Activated gamma-delta T cell treated with Interleukin-2 at 50 U/mL for 16 hours (primary cell): ENCODE measurements around the gene RASGRP1.
A peak's percentile ranks its signal among the peaks of the same experiment; 100 is the strongest.
"Not testable (repeated sequence)": the region's sequence is repeated elsewhere in the genome, so short reads cannot be mapped to it uniquely, and the experiment has no call there.

Experiments
- DNase-seq: peaks from one replicate; pipeline ENCODE4 v3.0.0-alpha.2; 2020

The RASGRP1 gene

DNA sequence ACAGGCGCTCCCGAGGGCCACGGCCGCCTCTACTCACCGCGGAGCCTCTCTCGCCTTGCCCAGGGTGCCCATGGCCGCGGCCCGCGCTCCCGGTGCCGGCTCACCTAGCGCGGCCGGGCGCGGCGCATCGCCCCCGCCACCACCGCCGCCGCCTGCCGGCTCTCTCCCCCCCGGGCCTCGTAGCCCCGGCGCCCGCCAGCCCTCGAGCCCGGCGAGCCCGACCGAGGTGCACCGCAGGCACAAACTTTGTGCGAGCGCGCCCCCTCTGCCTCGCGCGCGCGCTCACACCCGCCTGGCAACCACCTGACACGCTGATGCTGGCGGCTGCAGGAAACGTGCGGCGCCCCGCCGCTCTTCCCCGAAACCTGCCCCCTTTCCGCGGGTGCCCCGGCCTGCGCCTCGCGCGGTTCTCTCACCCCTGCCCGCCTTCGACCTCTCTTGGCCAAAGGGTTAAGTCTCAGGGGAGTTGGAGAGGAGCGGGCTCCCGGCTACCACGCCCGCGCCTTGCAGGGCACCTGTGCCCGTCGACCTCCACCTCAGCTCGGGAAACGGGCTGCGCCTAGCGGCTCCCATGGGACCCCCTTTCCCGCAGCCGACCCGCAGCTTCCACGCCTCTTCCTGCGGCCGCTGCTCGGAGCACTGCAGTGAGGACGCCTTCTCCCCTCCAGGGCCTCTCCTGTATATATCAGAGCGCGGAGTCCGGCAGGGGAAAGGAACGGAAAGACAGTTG is at the start of gene RASGRP1:
RASGRP1 (minus strand) TSS at position 258 of the 730 bp plus-strand sequence; CDS start at position 72, 186 bp downstream.
- DNase-seq, result peak; percentile 87

DNA sequence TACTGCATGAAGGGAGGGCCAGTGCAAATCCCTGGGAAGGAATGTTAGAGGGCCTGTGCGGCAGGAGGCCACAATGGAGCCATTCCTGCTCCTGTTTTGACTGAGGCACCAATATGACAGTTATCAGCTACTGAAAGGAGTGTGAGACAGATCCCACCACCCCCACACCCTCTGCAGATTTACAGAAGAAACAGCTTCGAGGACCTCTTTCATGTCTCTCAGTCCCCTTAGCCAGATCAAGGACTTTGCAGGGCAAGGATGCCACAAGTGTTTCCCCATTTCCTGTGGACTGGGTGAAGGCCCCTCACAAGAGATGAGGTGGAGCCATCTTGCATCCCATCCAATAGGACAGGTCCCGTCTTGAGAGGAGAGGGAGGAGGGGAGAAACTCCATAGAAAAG is 48.5 kb upstream of the RASGRP1 start:
- DNase-seq, result no peak

DNA sequence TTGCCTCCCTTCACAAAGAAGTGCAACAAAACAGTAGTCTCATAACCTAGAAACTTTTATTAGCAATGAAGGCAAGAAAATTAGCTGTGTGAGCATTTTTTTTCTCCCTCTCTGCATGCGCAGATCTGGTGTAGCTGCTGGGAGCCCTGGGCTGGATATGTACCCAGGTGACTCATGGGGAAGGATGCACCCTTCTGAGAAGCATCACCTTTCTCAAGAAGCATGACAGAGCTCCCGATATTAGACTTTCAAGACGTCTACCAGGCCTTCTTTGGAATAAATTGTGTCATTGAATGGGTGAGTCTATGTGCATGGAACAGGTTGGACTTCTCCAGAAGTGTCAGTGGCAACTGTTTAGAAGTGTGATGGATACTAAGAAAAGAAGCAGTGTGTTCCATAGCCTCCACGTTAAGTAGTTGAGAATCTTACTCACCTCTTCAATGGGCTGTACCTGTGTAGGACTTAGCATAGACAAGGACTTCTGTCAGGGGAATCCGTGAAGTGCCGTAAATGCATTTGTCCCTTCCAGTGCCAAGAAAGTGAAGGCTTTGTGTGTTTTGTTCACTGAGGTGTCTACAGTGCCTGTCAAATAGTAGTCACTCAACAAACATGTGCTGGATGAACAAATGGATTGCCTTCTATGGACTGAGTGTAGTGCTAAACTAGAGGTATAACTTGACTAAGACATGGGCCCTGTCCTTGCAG is 47.7 kb upstream of the RASGRP1 start:
- no peak for DNase-seq

DNA sequence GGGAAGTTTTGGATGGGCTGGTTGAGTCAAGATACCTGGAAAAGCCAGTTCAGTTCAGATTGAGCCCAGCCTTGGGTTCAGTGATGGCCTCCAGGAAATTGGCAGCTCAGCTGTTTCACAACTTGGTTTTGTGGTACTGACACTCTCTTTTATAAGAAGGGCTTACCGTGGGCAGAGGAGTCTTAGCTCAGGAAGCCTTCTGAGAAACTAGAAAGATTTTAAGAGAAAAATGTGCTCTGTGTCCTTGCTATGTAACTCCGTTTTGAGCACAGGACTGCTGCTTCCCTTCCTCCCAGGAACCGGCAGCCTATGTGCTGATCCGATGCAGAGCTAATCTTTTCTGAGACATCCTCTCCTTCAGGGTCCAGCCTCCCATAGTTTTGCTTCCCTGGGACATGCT is 46.6 kb upstream of the RASGRP1 start:
- peak; percentile 26 for DNase-seq

DNA sequence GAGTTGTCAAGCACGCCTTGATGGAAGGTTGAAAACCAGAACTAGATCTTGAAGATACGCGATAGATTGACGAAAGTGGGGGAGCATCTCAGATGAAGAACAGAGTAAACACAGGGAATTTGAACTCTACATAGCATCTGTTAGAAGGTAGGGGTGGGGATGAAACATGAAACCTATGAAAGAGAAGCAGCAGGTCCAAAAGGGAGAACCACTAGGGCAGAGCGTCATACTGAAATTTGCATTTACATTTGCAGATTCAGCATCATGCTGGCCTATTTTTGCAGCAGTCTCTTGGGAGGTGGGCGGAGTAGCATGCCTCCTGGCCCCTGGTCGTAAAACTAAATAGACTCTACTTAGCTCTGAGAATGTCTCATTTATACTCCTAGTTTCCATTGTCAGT is 46.1 kb upstream of the RASGRP1 start:
- DNase-seq, result no peak

DNA sequence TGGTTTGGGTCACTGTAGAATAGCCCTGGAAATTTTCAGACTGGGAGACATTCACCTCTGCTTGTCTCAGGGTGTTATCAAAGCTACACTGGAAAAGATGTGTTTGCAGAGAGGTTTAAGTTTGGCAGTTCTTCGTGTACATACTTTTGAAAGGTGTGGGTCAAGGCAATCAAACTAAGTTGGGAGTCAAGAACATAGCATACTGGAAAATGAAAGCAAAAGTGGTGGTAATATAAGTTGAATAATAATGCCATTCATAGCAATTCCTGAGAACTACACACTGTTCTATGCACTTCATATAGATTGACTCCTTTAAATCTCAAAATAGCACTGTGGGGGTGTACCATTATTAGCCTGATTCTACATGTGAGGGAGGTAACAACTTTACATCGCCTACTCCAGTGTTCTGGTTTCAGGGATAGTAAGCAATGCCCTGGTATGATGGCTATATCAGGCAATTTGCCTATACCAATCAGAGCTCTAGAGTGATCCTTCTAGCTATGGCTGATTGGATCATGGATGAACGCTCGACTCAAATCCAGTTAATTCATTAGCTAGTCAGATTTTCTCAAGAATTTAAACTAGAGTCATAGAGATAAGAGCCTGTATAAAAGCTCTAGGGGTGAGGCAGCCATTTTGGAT is 44.6 kb upstream of the RASGRP1 start:
- DNase-seq, result no peak

DNA sequence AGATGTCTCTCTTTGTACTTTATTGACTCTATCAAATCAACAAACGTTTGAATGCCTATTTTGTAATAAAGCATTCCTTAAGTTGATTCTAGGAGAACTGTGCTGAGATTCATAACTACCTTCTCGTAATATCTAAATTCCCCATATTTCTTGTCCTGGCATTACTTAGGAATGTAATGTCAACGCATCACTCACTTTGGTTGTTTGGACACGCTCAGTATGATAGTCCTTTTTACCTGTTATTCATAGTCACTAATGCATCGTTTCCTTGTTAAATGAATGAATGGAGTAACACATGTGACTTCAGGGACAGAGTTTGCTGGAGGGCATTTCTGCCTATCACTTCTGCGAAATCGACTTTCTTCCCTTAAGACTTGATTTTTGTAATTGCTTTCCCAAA is 44.1 kb upstream of the RASGRP1 start:
- DNase-seq, result no peak

DNA sequence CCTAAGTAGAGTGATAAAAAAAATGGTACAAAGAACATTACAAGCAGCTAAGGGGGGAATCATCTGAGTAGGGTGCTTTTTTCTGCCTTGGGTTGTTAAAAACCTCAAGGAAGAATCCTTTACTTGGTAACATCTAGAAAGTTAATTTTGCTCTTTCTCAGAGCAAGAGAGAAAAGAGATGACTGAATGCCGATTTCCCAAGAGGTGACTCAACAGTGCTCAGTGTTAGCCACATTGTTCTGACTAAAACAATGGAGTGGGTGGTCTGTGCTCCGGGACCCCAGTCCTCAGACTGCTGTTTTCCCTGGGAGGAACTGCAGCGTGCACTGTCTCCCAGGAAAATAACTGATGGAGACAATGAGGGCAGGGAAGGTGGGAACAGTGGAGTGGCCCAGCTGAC is 41.1 kb upstream of the RASGRP1 start:
- no peak for DNase-seq

DNA sequence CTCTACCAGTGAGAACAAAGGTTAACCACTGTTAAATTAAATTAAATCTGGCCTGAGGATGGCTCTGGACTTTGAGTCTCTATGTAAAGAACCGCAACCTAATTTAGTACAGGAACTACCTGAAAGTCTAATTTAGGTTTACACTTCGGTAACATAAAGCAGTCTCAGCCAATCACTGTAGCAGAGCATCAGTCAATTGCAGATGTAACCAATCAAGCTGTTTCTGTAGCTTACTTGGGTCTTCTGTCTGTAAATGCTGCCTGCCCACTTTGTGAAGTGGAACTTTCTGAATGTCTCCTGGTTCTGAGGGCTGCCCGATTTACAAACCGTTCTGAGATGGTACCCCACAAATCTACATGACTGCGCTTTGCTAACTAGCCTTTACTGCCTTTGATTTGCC is 39.1 kb upstream of the RASGRP1 start:
- no peak for DNase-seq

DNA sequence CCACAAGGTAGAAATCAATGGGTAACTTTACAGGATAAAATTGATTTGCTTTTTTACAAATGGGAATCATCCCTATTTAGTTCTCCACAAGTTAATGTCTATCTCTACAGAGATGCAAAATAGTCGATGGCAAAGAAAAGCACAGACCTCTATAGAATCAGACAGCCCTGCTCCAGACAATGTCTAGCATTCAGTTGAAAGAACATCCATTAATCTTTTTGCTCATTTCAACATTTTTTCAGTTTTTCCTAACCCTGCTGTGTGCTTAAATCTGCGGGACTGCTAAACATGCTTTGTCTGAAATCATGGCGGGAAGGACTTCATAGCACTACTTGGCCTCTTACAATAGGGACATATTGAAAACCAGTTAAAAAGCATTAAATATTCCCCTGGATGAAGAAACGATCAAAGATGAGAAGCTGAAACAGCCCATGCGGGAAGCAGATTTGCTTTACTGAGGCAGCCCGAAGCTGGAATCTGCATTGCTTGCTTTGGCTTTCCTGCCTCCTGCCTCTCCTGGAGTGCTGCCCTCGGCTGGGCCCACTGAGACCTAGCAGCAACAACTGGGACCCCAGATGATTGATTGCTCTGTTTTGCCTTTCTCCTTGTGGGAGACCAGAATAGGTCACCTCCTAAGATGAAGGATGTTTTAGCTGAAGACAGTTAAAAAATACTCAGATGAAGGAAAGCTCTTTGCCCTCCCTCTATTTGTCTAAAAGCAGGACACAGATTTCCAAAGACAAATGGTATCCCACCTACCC is 38.5 kb upstream of the RASGRP1 start:
- no peak for DNase-seq

DNA sequence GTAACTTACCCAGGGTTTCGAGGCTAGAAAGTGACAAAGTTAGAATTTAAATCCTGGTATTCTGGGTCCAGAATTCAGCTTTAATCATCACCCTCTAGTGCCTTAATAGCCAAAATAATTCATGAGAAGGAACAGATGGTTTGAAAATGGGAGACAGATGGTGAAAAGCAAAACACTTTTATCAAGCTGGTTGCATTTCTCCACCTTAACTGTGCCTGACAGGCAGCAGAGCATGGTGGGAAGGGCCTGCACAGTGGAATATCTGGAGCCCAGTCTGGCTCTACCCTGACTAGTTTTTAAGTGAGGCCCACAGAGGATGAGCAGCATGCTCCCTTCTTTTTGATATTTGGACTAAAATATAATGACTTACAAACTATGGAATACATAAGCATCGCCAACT is 35.6 kb upstream of the RASGRP1 start:
- no peak for DNase-seq

DNA sequence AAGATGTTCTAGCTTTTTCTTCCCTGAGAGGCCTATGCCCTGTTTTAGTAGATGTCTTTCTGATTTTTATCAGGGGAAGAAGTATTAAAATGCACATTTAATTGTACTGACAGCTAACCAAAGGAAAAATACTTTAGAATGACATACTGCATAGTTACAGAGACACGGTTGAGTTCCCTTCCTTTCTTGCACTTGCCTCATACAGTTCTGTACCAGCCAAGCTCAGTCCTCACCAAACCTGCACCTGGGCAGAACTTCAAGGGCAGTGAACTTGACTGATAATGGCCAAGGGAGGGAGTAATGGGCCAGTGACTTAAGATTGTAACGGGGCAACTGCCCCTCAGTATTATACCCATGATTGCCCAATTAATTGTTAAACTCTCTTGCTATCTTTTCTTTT is 34.1 kb upstream of the RASGRP1 start:
- no peak for DNase-seq

DNA sequence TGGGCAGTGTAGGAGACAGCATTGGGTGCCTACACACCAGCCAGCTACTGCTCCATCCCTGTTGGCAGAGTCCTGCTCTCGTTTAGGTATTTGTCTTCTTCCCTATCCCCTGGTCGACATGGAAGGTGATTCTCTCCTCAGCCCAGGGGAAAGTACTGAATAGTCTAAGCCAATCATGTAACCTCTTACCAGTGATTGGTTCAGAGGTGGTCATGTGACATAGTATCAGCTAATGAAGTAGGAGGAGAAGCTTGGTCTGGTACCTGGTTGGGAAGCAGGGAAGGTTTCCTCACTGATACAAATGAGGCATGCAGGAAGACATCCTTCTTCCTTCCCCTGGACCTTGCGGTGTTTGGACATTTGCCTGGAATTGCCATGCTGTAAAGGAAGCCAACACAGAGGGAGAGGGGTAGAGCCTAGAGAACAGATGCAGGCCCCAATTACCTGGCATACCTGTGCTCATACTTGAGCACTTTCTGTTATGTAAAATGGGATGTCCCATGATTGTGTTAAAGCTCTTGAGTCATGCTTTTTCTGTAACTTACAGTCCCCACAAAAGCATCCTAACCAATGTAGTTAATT is 32.7 kb upstream of the RASGRP1 start:
- DNase-seq, result no peak

DNA sequence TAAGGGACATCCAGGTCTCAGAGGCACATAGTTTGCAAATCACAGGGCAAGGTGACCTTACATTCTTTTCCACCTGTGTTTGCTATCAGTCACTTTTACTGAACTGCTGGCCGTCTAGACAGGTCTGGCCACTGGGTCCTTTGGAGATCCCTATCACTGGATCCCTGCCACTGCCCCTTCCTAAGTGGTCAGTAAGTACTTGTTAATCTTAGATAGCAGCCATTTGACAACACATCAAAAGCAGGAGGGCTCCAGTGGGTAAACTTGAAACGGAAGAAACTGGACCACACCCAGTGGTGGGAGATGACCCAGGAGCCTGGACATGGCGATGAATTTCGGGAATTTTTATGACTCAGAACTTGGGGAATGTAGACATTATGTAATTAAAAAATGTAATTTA is 28.9 kb upstream of the RASGRP1 start:
- no peak for DNase-seq

DNA sequence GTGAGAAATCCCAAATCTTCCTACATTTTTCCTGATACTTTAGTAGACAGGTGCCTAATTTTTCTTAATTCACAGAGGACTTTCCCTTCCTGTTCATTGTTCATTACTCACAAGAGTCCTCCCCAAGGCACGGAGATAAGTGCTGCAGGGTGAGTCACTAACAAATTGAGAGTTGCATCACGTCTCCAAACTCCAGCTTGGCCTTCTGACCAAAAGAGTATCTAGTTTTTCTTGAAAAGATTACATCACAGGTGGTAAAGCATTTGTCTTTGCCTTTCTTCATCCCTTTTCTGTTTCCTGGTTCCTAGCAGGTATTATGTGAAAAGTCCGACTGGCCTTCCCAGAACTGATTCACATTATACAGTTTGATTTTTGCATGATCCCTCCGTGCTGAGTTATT is 24.9 kb upstream of the RASGRP1 start:
- DNase-seq, result no peak

DNA sequence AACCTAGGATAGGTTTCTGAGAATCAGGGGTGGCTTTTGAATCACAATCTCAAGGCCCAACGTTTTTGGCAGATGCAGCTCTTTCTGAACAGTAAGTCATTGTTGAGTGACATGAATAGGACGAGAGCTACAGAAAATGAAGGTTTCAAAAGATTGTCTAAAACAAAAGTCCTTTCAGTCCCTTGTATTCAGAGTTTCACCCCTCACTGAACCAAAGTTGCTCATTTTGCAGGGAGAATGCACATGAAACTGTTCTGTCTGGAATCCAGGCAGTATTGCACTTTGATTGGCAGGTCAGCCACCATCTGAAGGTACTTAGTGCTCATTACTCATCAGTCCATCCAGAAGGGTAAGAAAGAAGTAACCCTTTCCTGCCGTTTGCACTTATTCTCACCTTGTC is 24.1 kb upstream of the RASGRP1 start:
- DNase-seq, result no peak

DNA sequence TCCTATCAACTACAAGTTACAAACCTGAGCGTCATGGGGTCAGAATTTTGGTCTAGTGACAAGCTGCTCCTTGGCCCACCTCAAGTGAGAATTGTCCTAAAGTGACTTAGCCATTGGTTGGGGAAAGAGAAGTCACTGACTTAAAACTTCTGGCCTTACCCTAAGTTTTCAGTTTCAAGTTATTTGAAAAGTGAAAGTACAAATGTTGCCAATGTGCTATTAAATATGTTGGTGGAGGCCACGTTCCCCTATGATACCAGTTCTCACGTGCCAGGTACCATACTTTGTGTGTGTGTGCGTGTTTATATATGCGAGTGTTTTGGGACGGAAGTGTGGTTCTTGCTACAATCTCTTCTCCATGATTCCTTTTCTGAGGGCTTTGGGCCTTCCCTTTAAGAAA is 22.6 kb upstream of the RASGRP1 start:
- no peak for DNase-seq

DNA sequence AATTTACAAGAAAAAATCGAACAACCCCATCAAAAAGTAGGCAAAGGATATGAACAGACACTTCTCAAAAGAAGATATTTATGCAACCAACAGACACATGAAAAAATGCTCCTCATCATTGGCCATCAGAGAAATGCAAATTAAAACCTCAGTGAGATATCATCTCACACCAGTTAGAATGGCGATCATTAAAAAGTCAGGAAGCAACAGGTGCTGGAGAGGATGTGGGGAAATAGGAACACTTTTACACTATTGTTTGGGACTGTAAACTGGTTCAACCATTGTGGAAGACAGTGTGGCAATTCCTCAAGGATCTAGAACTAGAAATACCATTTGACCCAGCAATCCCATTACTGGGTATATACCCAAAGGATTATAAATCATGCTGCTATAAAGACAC is 21.4 kb upstream of the RASGRP1 start:
- DNase-seq, result not testable (repeated sequence)

DNA sequence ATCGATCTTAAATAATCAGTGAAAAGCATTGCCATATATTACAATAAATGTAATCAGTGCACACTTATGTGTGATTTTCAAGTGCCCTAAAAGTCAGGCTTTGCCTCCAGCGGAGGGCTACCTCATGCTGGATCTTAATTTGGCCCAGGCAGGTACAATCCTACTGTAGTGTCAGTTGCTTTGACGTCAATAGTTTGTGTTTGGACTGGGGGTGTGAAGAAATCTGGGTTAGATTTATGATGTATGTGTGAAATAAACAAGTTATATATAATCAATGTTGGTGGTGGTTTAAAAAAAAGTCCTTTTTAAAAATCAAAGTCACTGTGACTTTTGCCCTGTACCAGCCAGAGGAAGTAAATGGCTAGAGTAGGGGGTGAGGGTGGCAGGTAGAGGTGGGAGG is 14.0 kb upstream of the RASGRP1 start:
- no peak for DNase-seq

DNA sequence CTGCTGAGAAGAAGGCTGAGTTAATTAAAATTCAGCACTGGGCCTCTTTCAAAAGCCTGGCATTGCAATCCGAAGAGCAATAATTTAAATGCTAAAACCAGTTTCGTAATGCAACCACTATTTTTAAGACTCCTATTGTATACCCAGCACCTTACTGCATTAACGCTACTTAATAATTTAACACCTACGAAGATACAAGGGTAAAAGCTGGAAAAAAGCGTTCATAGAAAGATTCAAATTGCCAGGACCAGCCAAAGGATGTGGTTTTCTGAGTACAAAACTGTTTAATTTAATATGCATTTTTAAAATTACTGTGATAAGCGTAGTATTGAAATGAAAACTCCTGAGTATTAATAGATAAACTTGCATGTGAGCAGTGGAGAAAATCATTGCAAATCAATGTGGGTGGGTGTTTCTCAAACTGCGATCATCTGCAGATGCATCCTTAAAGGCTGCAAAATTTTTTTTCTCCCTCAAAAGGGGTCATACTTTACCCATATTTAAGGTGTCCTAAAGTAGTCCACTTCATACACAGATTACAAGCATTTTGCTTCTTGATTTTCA is 12.9 kb upstream of the RASGRP1 start:
- DNase-seq, result no peak

DNA sequence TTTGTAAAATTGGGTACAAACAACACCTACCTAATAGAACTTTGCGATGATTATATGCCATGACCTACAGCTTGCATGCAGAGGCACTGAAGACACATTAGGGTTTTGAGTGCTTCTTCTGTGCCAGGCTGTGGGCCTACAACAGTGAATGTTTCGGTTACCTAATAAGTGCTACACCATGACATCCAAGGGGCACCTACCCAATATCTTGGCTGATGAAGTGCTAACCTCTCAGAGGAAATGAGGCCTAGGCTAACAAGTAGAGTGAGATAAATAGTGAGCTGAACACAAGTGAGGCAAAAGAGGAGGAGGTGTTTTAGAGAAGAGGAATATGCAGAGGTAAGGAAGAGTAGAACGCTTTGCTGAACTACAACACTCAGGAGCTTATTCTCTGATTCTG is 12.2 kb upstream of the RASGRP1 start:
- no peak for DNase-seq

DNA sequence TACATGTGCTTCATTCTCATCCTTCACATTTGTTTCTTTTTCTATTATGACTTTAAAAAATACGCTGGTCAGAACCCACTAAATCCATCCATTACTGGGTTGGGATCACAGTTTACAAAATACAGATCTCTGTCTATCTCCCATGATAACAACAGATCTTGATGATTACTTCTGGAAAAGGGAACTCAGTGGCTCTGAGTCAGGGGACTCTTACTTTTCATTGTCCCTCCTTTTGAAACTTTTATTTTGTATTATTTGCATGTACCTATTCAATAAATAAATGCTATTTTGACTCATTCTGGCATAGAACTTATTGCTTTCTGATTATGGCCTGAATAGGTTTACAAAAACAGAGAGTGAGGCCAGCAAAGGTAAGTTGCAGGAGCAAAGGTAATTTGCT is 11.6 kb upstream of the RASGRP1 start:
- no peak for DNase-seq

DNA sequence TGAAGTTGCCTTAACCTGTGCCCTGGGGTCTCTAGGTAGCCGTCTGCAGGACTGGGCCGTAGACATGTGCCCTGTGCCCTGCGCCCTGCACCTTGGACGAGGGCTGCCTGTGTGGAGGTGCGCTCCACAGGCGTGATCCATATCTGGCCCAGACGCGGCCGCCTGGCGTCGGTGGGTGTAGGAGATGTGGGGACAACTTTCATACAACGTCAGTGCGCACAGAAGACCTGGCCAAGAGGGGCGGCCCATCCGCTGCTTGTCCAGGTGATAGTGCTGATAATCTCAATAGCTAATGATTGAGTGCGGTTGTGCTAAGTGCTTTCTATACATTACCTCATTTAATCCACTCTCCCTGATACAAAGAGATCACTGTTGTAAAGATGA is 665 bp upstream of the RASGRP1 start:
- DNase-seq, result no peak
